ENCODE measurements around the gene RGL2.

The RGL2 gene

GRCh38 chr6:33306356-33306755 is 7.6 kb upstream of the RGL2 start:
- DNase-seq = no peak
- Histone ChIP-seq H3K27me3 (replicated peaks; ENCODE audit: control insufficient read depth, insufficient read depth, low read length, poor library complexity, severe bottlenecking) (no peaks in the 10 kb centered on the region), H3K4me3 (ENCODE audit: insufficient read depth, low read depth, low read length, poor library complexity, severe bottlenecking) (no peak overlapping the region), H3K27ac (ENCODE audit: insufficient read depth, low read length, poor library complexity, severe bottlenecking) (no peak overlapping the region), H3K4me1 (ENCODE audit: control insufficient read depth, insufficient read depth, low read length, poor library complexity, severe bottlenecking) (no peaks in the 10 kb centered on the region), H3K9me3 (ENCODE audit: control insufficient read depth, low read length) (no peaks in the 10 kb centered on the region), H3K36me3 (ENCODE audit: control insufficient read depth, insufficient read depth, low read length) (peaks cover 49% of the 10 kb centered on the region)

DNA sequence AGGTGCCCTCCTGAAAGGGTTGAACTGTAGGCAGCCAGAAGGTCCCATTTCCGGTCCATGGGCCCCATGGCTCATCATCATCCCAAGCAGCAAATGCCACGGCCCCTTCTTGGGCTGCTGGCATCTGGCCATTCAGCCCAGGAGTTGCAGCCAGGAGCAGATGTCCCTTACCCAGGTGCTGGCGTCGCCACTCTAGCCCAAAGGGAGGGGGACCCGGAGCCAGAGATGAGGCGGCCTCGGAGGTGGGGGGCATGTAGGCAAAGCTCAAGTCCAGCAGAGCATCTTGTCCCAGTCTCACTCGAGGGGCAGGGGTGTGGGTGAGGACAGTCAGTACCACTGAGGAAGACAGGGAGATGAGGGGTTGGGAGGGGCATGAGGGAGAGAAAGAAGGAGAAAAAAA is 6.3 kb upstream of the RGL2 start:
- DNase-seq = no peak
- peaks cover 49% of the 10 kb centered on the region for H3K36me3 ChIP-seq (ENCODE audit: control insufficient read depth, insufficient read depth, low read length)
- H3K27me3 ChIP-seq (replicated peaks; ENCODE audit: control insufficient read depth, insufficient read depth, low read length, poor library complexity, severe bottlenecking) = no peaks in the 10 kb centered on the region

DNA sequence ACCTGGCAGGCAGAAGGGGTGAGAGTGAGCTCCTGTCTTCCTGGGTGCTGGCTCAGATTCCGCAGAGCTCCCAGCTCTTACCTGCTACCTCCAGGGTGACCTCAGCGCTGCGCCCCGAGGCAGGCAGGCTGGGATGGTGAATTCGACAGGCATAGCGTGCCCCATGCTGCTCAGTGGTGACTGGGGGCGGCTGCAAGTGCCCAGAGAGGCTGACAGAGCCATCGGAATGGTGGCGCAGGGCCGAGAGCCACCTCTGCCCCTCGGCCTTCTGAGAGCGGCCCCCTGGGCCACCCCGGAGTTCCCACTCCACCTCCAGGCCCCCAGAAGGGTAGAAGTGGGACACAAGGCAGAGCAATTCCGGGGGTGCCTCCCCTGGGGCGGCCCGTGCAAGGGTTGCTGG is 5.5 kb upstream of the RGL2 start:
- H3K4me3 ChIP-seq (ENCODE audit: insufficient read depth, low read depth, low read length, poor library complexity, severe bottlenecking) = no peak overlapping the region
- H3K36me3 ChIP-seq (ENCODE audit: control insufficient read depth, insufficient read depth, low read length) = peaks cover 49% of the 10 kb centered on the region
- H3K27me3 ChIP-seq (replicated peaks; ENCODE audit: control insufficient read depth, insufficient read depth, low read length, poor library complexity, severe bottlenecking) = no peaks in the 10 kb centered on the region
- H3K27ac ChIP-seq (ENCODE audit: insufficient read depth, low read length, poor library complexity, severe bottlenecking) = no peak overlapping the region
- no peaks in the 10 kb centered on the region for H3K9me3 ChIP-seq (ENCODE audit: control insufficient read depth, low read length)
- DNase-seq = no peak
- H3K4me1 ChIP-seq (ENCODE audit: control insufficient read depth, insufficient read depth, low read length, poor library complexity, severe bottlenecking) = peaks cover 8% of the 10 kb centered on the region

More for the DNA sequence above, 6.3 kb upstream of the RGL2 start:
- no peaks in the 10 kb centered on the region for H3K9me3 ChIP-seq (ENCODE audit: control insufficient read depth, low read length)
- no peak overlapping the region for H3K27ac ChIP-seq (ENCODE audit: insufficient read depth, low read length, poor library complexity, severe bottlenecking)
- H3K4me1 ChIP-seq (ENCODE audit: control insufficient read depth, insufficient read depth, low read length, poor library complexity, severe bottlenecking) = peaks cover 2% of the 10 kb centered on the region
- H3K4me3 ChIP-seq (ENCODE audit: insufficient read depth, low read depth, low read length, poor library complexity, severe bottlenecking) = no peak overlapping the region

DNA sequence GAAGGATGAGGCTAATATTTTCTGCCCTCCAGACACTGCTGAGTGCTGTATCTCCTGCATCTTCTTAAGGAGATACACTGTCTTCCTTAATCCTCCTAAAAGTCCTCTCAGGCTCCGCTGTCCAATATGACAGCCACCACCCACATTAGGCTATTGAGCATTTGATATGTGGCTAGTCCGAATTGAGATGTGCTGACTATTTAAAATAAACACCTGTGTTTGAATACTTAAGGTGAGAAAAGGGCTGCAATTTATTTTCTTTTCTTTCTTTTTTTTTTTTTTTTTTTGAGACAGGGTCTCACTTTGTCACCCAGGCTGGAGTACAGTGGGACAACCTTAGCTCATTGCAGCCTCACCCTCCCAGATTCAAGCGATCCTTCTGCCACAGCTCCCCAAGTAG is 3.1 kb upstream of the RGL2 start:
- Histone ChIP-seq H3K27ac (ENCODE audit: insufficient read depth, low read length, poor library complexity, severe bottlenecking) (no peak overlapping the region), H3K4me1 (ENCODE audit: control insufficient read depth, insufficient read depth, low read length, poor library complexity, severe bottlenecking) (peaks cover 14% of the 10 kb centered on the region), H3K36me3 (ENCODE audit: control insufficient read depth, insufficient read depth, low read length) (peaks cover 36% of the 10 kb centered on the region), H3K4me3 (ENCODE audit: insufficient read depth, low read depth, low read length, poor library complexity, severe bottlenecking) (no peak overlapping the region), H3K9me3 (ENCODE audit: control insufficient read depth, low read length) (no peaks in the 10 kb centered on the region), H3K27me3 (replicated peaks; ENCODE audit: control insufficient read depth, insufficient read depth, low read length, poor library complexity, severe bottlenecking) (no peaks in the 10 kb centered on the region)
- DNase-seq = no peak

DNA sequence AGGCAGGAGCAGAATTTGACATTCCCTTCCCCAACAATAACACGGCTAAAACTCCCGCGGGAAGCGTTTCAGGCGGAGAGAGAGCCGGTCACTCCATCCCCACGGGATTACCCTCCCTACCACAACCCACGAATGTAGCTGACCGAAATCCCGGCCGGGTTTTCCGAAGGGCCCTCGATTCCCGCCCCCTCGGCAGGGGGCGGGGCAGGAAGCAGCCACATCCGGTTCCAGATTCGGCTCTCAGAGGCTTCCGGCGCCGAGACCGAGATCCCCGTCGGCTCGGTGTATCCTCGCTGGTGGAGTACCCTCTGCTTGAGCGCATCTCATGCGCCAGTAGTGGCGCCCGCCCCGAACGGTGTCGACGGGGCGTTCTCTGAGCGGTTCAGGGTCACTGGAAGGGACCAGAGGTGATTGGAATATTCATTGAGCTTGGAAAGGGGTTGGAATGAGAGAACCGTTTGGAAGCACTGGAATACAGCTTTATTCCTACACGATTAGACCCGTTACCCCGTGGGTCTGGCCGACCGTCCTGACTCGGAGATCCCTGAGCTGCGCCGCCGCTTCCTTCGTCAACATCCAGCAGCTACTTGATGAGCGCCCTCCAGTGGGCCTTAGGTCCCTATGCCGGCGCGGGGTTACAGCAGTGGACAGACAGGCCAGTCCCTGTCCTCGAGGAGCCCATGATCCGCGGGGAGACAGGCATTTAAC is 649 bp upstream of the RGL2 start:
- Histone ChIP-seq H3K27ac (ENCODE audit: insufficient read depth, low read length, poor library complexity, severe bottlenecking) (peak overlapping the region; percentile 95), H3K4me3 (ENCODE audit: insufficient read depth, low read depth, low read length, poor library complexity, severe bottlenecking) (peak overlapping the region; percentile 98), H3K27me3 (replicated peaks; ENCODE audit: control insufficient read depth, insufficient read depth, low read length, poor library complexity, severe bottlenecking) (no peaks in the 10 kb centered on the region), H3K9me3 (ENCODE audit: control insufficient read depth, low read length) (no peaks in the 10 kb centered on the region), H3K4me1 (ENCODE audit: control insufficient read depth, insufficient read depth, low read length, poor library complexity, severe bottlenecking) (peaks cover 14% of the 10 kb centered on the region), H3K36me3 (ENCODE audit: control insufficient read depth, insufficient read depth, low read length) (peaks cover 19% of the 10 kb centered on the region)
- peak; percentile 90 to 92 (median 90) for DNase-seq

DNA sequence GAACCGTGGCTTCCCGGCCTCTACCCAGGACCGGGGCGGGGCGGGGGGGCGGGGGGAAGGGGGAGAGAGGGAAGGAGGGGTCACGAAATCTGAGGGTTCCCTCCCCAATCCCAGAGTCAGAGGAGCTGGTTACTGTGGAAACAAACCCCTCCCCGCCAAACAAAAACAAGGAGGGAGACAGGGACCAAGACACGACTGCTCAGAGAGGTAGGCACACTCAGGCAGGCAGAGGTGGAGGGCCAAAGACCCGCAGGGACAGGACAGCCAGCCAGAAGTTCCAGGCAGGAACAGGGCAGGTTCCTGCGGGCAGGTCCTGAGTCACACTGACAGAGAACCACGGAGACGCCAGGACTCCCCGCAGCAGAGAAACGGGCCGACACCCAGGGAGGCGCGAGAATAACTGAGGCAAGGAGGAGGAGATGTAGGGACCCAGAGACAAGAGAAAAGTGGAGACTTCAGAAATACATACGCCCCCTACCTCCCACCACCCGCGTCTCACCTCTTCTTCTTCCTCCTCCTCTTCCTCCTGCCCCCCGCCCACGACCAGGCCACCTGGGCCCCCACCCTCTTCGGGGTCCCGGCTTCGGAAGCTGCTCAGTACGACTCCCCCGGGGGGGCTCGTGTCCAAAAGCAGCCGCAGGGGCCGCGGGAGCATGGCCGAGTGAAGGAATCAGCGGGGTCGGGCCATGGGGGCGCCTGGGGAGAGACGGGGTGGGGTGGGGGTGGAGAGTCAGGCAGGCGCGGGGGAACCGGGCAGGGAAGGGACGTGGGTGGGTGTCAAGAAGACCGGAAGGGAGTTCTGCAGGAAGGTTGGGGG is 578 bp downstream of the RGL2 start:
- peak overlapping the region; percentile 95 for H3K27ac ChIP-seq (ENCODE audit: insufficient read depth, low read length, poor library complexity, severe bottlenecking)
- peaks cover 14% of the 10 kb centered on the region for H3K4me1 ChIP-seq (ENCODE audit: control insufficient read depth, insufficient read depth, low read length, poor library complexity, severe bottlenecking)
- no peaks in the 10 kb centered on the region for H3K9me3 ChIP-seq (ENCODE audit: control insufficient read depth, low read length)
- peak; percentile 55 to 68 (median 64) for DNase-seq
- H3K27me3 ChIP-seq (replicated peaks; ENCODE audit: control insufficient read depth, insufficient read depth, low read length, poor library complexity, severe bottlenecking) = no peaks in the 10 kb centered on the region
- peaks cover 15% of the 10 kb centered on the region for H3K36me3 ChIP-seq (ENCODE audit: control insufficient read depth, insufficient read depth, low read length)
- H3K4me3 ChIP-seq (ENCODE audit: insufficient read depth, low read depth, low read length, poor library complexity, severe bottlenecking) = peak overlapping the region; percentile 98

DNA sequence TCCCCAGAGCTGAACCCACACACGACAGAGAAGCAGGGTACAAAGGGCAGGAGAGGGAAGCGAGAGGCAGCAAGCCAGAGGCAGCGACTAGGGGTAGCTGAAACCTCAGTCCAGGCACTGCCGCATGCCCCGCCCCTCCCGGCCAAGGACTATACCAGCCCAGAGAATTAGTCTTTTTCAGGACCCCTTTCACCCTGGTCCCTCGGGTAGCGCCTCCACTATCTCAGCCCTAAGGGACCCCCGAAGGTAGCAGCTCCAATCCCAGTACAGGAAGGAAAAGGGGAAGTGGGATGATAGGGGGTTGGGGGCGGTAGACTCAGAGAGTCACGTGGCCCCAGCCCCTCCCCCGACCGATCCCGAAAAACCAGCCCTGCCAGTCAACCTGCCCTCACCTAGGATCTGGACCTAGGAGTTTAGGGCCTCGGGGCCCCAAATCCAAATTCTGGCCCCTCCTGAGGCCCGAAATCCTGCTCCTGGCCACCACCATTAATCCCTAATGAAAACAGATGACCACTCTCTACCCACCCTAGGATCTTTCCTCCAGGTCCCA is 1.3 kb downstream of the RGL2 start:
- Histone ChIP-seq H3K36me3 (ENCODE audit: control insufficient read depth, insufficient read depth, low read length) (peaks cover 13% of the 10 kb centered on the region), H3K9me3 (ENCODE audit: control insufficient read depth, low read length) (no peaks in the 10 kb centered on the region), H3K4me1 (ENCODE audit: control insufficient read depth, insufficient read depth, low read length, poor library complexity, severe bottlenecking) (peaks cover 14% of the 10 kb centered on the region), H3K27me3 (replicated peaks; ENCODE audit: control insufficient read depth, insufficient read depth, low read length, poor library complexity, severe bottlenecking) (no peaks in the 10 kb centered on the region), H3K4me3 (ENCODE audit: insufficient read depth, low read depth, low read length, poor library complexity, severe bottlenecking) (no peak overlapping the region), H3K27ac (ENCODE audit: insufficient read depth, low read length, poor library complexity, severe bottlenecking) (peak overlapping the region; percentile 95)
- no peak for DNase-seq

- Histone ChIP-seq H3K4me3 (ENCODE audit: insufficient read depth, low read depth, low read length, poor library complexity, severe bottlenecking) (no peak overlapping the region), H3K27me3 (replicated peaks; ENCODE audit: control insufficient read depth, insufficient read depth, low read length, poor library complexity, severe bottlenecking) (no peaks in the 10 kb centered on the region), H3K9me3 (ENCODE audit: control insufficient read depth, low read length) (no peaks in the 10 kb centered on the region), H3K4me1 (ENCODE audit: control insufficient read depth, insufficient read depth, low read length, poor library complexity, severe bottlenecking) (peaks cover 14% of the 10 kb centered on the region), H3K27ac (ENCODE audit: insufficient read depth, low read length, poor library complexity, severe bottlenecking) (peak overlapping the region; percentile 95), H3K36me3 (ENCODE audit: control insufficient read depth, insufficient read depth, low read length) (peaks cover 17% of the 10 kb centered on the region)
- no peak for DNase-seq
Observed at GRCh38 chr6:33296797-33297405, 1.8 kb downstream of the RGL2 start.

DNA sequence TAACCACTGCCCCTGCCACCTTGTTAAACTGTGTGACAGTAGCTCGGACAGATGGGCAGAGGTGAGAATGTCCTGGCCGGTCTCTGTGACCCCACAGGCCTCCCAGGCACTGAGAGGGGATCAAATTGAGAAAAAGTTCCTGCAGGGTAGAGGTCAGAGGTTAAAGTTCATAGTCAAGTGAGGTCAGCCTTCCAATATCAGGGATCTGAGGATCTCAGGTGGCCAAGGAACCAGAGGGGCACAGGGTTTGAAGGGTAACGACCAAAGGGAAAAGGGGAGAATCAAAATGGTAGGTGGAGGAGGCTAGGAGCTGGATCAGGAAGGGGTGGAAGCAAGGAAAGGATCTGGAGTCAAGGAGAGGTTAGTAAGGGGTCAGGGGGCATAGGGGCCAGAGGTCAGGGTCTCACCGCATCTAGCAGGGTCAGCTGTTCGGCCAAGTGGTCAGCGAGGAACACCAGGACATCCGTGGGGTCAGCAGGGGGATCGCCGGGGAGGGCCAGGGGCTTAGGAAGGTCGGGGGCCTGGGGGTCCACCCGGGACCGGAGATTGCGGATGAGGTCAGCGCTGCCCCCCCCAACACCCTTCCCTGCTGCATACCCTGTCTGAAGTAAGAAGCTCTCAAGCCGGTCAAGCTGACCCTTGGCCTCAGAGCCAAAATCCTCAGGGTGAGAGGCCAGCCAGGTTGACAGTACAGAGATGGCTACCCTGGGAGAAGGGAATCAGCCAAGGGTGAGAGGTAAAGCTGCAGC is 2.9 kb downstream of the RGL2 start:
- Histone ChIP-seq H3K9me3 (ENCODE audit: control insufficient read depth, low read length) (no peaks in the 10 kb centered on the region), H3K27me3 (replicated peaks; ENCODE audit: control insufficient read depth, insufficient read depth, low read length, poor library complexity, severe bottlenecking) (no peaks in the 10 kb centered on the region), H3K4me3 (ENCODE audit: insufficient read depth, low read depth, low read length, poor library complexity, severe bottlenecking) (no peak overlapping the region), H3K4me1 (ENCODE audit: control insufficient read depth, insufficient read depth, low read length, poor library complexity, severe bottlenecking) (peaks cover 14% of the 10 kb centered on the region), H3K36me3 (ENCODE audit: control insufficient read depth, insufficient read depth, low read length) (peaks cover 24% of the 10 kb centered on the region), H3K27ac (ENCODE audit: insufficient read depth, low read length, poor library complexity, severe bottlenecking) (no peak overlapping the region)
- DNase-seq = no peak

All from effector memory CD4-positive, alpha-beta T cell (primary cell).